CD4-positive, alpha-beta T cell treated with Interleukin-1 beta for 1 hour (primary cell): Measurements from ENCODE around the gene TXNIP.
A peak's percentile ranks its signal among the peaks of the same experiment; 100 is the strongest.

ENCODE experiments used
- DNase-seq, 2 donors: peaks; one replicate each; pipeline ENCODE4 v3.0.0-alpha.2; 2020 to 2022

TXNIP gene

DNA sequence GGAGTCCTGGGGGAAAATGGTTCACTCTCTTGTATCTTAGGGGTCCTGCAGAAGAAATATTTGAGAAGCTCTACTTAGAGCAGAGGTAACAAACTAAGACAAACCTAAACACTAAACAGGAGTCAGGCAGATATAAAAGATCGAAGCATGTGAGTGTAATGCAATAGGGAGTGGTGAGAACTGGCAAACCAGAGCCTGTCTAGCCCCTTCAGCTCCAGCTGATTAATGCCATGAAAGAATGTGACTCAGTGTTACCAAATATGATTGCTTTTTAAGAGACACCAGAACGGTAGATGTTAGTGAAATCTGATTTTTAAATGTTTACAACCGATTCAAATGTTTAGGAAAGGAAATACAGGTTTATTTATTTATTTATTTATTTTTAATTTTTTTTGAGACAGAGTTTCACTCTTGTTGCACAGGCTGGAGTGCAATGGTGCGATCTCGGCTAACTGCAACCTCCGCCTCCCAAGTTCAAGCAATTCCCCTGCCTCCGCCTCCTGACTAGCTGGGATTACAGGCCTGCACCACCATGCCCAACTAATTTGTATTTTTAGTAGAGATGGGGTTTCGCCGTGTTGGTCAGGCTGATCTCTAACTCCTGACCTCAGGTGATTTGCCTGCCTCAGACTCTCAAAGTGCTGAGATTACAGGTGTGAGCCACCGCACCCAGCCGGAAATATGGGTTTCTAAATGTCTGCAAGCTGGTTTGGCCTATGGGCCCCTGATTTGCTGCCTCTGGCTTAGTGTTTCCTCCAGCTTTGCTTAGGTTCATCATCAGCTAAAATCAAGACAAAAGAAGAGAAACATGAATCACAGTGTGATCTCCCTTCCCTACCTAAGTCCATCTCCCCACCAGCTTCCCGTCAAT lies 12.2 kb downstream of the TXNIP start:
- DNase-seq, result no peak

- DNase-seq, result no peak
Measured at GRCh38 chr1:145983206-145983675, 13.1 kb downstream of the TXNIP start.

- DNase-seq, result no peak
Measured at GRCh38 chr1:145982010-145982723, 14.2 kb downstream of the TXNIP start.

DNA sequence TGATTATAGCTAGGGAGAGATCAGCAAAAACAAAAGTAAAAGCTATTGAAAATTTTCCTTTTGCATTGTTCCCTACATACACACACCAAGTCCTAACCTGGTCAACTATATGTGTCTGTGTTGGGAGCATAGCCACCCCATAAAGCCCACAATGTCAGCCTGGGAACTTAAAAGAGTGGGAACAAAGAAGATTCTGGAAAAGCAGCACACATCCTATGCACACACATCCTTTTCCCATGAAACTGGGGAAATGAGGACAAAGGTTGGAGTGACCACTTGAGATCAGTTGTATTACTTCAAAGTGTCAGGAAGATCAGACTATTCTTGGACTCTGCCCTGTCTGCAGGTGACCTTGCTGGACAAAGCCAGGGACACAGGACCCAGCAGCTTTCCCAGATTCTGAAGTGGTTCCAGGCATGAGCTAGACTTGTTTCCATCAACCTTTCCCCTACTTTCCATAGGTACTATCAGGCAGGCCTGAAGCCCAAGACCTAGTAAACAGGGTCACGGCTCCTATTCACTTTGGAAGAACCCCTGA lies 15.9 kb downstream of the TXNIP start:
- DNase-seq, result no peak

- peak; percentile 54 to 56 for DNase-seq
Measured at GRCh38 chr1:145979746-145980456, 16.5 kb downstream of the TXNIP start.

DNA sequence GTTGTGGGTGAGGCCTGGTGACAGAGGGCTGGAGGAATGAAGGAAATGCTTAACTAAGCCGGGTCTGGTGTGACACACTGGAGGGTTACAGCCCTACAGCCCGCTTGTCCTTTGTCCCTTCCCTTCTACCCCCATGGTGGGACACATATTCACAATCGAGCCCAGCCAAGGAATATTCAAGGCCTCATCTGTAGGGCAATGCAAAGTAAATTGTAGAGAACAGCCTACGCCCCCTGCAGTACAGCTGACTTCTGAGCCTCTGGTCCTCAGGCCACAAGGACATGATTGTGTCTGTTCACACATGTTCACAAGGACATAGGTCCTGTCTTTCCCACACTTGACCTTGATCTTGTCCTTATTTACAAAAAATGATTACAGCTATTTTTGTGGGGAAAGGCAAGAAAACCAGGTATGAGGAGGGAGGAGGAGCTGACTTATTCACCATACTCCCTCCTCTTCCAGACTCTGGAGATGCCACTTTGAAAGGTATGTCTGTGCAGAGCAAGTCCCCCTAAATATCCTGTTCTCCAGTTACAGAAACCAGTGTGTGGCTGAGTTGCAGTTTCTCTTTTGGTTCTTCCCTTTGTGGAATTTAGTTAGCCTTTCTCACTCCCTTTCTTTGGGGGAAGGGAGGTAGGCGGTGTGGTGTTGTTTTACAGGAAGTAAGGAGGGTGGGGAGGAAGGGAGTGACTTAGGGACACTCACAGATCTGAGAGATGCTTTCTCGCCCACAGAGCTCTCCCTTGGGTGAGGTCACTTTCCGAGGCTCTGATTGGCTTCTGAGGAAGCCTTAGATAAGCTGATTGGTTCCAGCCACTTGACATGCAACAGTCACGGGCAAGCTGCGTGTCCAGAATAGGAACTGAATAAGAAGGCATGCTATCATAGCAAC lies 17.3 kb downstream of the TXNIP start:
- DNase-seq, result peak; percentile 92 to 93

DNA sequence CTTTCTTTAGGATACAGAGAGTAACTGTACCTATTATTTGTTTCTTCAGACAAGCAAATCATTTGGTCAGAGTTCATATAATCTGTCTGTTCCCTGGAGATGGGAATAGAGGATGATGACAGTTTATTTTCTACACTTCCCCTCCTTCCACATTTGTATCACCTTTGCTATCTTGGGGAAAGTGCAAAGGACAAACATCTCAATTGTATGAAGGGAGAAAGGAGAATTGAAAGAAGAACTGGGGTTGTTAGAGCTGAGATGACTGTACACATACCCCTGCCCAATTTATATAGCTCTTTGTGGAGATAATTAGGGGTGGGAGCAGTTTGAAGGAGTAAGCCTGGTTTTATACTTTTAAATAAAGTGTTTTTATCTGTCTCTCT lies 17.9 kb downstream of the TXNIP start:
- no peak for DNase-seq

- peak; percentile 84 to 86 for DNase-seq
Measured at GRCh38 chr1:145977486-145978470, 18.6 kb downstream of the TXNIP start.

- no peak for DNase-seq
Measured at GRCh38 chr1:145977016-145977415, 19.4 kb downstream of the TXNIP start.

- no peak for DNase-seq
Measured at GRCh38 chr1:145975216-145975615, 21.2 kb downstream of the TXNIP start.

GRCh38 chr1:145974721-145975120 lies 21.7 kb downstream of the TXNIP start:
- no peak for DNase-seq

GRCh38 chr1:145972580-145972979 lies 23.8 kb downstream of the TXNIP start:
- no peak for DNase-seq

- DNase-seq, result no peak
Measured at GRCh38 chr1:145967288-145967687, 29.1 kb downstream of the TXNIP start.

- DNase-seq, result no peak
Measured at GRCh38 chr1:145965119-145965744, 31.1 kb downstream of the TXNIP start.

GRCh38 chr1:145964328-145965118 lies 31.9 kb downstream of the TXNIP start, which contains the start of the genes ANKRD34A and POLR3GL:
Gene ANKRD34A (minus strand): TSS chr1:145964575. CDS start chr1:145961759, 2,816 bp downstream.
Gene POLR3GL (plus strand): TSS chr1:145964690. CDS start chr1:145974866, 10,176 bp downstream.
- DNase-seq, result peak; percentile 92 to 94

GRCh38 chr1:145963265-145964019 lies 32.9 kb downstream of the TXNIP start:
- no peak for DNase-seq

- peak in 1 of 2 donors; percentile 51 for DNase-seq
Measured at GRCh38 chr1:145962157-145963102, 33.9 kb downstream of the TXNIP start.
